HG03571 (cell line): ENCODE measurements around the gene LAMA2.

ENCODE experiments used
- ATAC-seq: cut with Tn5 transposase; IDR thresholded peaks from one replicate; pipeline ENCODE4 v1.9.1; 2021; ENCODE audit not compliant: unreplicated experiment

The LAMA2 gene

GRCh38 chr6:129555206-129555832 is 672.4 kb downstream of the LAMA2 start:
- ATAC-seq: no peak

- no peak for ATAC-seq
Observed at GRCh38 chr6:129558248-129558647, 675.3 kb downstream of the LAMA2 start.

- ATAC-seq: no peak
Observed at GRCh38 chr6:129565366-129565765, 682.4 kb downstream of the LAMA2 start.

- ATAC-seq: no peak
Observed at GRCh38 chr6:129565811-129566210, 682.9 kb downstream of the LAMA2 start.
